ENCODE measurements around the gene KLHL41.

Gene KLHL41

GRCh38 chr2:169495310-169495928 lies 14.1 kb upstream of the KLHL41 start:
- CTCF ChIA-PET: interaction anchor here (1.0 to 1.4 kb wide), 2 partner anchors 12 to 14 kb away, joined by 3 read pairs; no protein-coding TSS in a partner anchor
- DNase-seq (ENCODE audit: extremely low spot score): no peak
- POLR2A ChIA-PET: no interaction called here
- TF ChIP-seq CTCF (IDR thresholded peaks at IDR 0.05; ENCODE audit: control extremely low read depth, extremely low read depth, low read depth, missing control alignments): no peak

GRCh38 chr2:169504651-169505050 lies 4.9 kb upstream of the KLHL41 start:
- DNase-seq (ENCODE audit: extremely low spot score): no peak
- no peak for TF ChIP-seq CTCF (IDR thresholded peaks at IDR 0.05; ENCODE audit: control extremely low read depth, extremely low read depth, low read depth, missing control alignments)
- POLR2A ChIA-PET: no interaction called here
- CTCF ChIA-PET: interaction anchor here (0.9 kb wide), 1 partner anchor 14 kb away, joined by 3 read pairs; no protein-coding TSS in a partner anchor

- POLR2A ChIA-PET: no interaction called here
- peak; percentile 11 for DNase-seq (ENCODE audit: extremely low spot score)
- CTCF ChIA-PET: interaction anchor here (1.3 to 1.7 kb wide), 3 partner anchors 10 to 28 kb away, joined by 3 to 5 read pairs (median 4); partner anchors contain the start of gene BBS5
- no peak for TF ChIP-seq CTCF (IDR thresholded peaks at IDR 0.05; ENCODE audit: control extremely low read depth, extremely low read depth, low read depth, missing control alignments)
Observed at GRCh38 chr2:169507698-169508097, 1.8 kb upstream of the KLHL41 start.

GRCh38 chr2:169509955-169510354 lies 453 bp downstream of the KLHL41 start:
- CTCF ChIA-PET: interaction anchor here (0.9 to 1.2 kb wide), 2 partner anchors 21 to 31 kb away, joined by 3 read pairs; no protein-coding TSS in a partner anchor
- POLR2A ChIA-PET: no interaction called here
- no peak for TF ChIP-seq CTCF (IDR thresholded peaks at IDR 0.05; ENCODE audit: control extremely low read depth, extremely low read depth, low read depth, missing control alignments)
- DNase-seq (ENCODE audit: extremely low spot score): no peak

- TF ChIP-seq CTCF (IDR thresholded peaks at IDR 0.05; ENCODE audit: control extremely low read depth, extremely low read depth, low read depth, missing control alignments): no peak
- no peak for DNase-seq (ENCODE audit: extremely low spot score)
- POLR2A ChIA-PET: no interaction called here
- CTCF ChIA-PET: no interaction called here
Observed at GRCh38 chr2:169510496-169510895, 994 bp downstream of the KLHL41 start.

GRCh38 chr2:169511818-169512217 lies 2.3 kb downstream of the KLHL41 start:
- no peak for DNase-seq (ENCODE audit: extremely low spot score)
- TF ChIP-seq CTCF (IDR thresholded peaks at IDR 0.05; ENCODE audit: control extremely low read depth, extremely low read depth, low read depth, missing control alignments): no peak
- ChIA-PET CTCF (no interaction called here), POLR2A (no interaction called here)
